ENCODE measurements around the gene SH3RF3.
A peak's percentile ranks its signal among the peaks of the same experiment; 100 is the strongest.

The SH3RF3 gene

GRCh38 chr2:109184368-109184767, 55.4 kb downstream of the SH3RF3 start:
- DNase-seq (ENCODE audit: low read depth), result no peak

GRCh38 chr2:109185338-109185737, 56.3 kb downstream of the SH3RF3 start:
- DNase-seq (ENCODE audit: low read depth), result peak; percentile 66

DNA sequence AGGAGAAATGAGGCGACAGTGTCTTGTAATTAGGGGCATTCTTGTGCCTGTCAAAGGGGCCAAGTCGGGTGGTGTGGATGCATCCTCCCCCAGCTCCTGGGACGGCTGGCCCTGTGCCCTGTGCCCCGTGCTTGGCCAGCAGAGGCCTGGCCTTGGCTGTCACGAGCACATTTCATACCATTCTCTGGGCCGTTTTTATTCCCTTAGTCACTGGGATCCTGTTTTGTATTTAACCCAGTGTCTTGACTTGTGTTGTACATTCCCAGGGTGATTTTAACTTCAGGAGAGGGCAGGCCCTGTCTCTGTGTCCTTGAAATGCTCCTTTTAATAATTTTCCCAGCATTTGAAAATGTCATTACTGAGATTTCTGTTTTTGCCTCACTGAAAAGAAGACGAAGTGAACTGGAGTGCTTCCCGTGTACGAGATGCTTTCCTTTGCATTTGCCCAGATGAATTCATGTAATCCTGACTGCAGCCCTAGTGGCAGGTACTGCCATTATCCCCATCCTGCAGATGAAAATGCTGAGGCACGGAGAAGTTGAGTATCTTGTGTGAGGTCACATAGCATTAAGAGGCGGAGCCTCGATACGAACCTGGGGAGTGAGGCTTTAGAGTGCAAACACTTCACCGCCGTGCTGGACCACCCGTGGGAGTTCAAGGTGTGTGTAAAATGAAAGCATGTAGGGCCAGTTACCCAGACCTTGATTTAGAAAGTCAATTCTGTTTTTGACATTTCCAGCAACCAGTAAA, 57.0 kb downstream of the SH3RF3 start:
- peak; percentile 49 for DNase-seq (ENCODE audit: low read depth)

DNA sequence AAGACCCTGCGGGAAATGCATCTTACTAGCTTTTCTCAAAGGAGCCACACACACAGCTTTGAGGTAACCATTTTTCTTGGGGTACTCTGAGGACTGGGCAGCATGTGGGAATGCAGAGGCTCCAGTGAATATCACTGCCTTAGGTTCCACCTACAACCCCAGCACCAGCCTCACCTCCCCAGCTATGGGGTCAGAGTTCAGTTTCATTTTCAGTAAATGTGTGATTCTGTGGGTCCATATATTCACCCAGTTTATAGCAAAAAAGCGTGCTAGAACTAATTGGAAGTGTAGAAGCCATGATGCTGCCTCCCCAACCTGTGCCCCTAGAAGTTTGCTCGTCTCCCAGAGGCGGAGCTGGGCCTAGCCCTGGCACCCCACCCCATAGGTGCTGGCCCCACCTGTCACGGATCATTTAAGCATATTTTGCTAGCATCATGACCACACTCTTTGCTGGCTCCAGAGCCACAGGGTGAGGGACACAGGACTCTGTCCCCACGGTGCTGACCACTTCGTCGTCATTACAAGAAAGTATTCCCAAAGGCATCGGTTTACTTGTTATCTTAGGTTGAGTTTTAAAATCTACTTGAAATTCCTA, 57.7 kb downstream of the SH3RF3 start:
- DNase-seq (ENCODE audit: low read depth), result no peak

GRCh38 chr2:109187711-109188495, 58.9 kb downstream of the SH3RF3 start:
- DNase-seq (ENCODE audit: low read depth), result no peak

DNA sequence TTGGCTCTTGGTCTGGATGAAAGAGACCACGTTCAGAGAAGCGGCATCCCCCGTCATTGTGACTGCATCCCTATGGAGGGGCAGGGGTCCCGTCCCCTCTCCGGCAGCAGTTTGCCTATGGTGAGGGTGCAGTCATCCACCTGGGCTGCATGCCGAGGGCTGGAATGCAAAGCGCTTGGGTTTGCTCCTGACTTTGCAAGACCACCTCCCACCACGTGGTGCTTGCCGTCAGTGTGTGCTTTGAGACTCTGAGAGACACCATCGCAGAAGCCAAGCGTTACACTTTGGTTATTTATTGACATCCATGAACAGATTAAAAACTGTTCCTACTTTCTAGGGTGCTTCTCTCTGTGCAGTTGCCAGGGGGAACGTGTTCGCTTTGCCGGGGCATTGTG, 59.5 kb downstream of the SH3RF3 start:
- no peak for DNase-seq (ENCODE audit: low read depth)

DNA sequence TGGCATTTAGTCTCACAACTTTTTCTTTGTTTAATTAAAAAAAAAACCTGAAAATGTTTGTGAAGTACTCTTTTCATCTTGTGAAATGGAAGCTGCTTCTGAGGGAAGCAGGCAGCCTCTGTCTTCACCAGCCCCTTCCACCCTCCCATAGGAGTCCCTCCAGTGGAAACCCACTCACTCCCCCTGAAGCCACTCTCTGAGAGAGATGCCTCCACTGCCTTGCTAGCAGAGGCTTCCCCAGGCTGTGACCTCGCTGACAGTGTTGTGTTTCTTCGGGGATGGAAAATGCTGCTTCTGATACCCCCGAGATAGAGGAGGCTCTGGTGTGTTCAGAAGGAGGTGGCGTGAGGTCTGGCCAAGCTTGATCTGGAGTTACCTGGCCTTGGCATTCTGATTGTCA, 59.9 kb downstream of the SH3RF3 start:
- no peak for DNase-seq (ENCODE audit: low read depth)

DNA sequence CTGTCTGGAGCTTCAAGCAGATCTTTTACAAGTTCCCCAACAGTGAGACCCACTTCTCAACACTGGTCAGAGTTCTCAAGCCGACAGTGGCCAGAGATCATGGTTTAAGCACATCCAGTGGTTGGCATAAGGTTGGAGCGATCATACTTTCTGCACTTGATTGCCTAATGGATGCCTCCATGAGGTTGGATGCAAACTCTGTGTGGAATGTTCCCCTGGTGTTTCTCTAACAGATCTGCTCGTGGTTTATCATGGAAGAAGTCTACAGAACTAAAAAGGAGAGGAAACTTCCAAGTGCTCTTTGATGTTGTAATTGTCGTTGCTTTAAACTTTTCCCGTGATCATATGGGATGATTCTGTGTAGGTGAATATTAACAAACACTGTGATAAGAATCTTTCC, 60.7 kb downstream of the SH3RF3 start:
- no peak for DNase-seq (ENCODE audit: low read depth)

DNA sequence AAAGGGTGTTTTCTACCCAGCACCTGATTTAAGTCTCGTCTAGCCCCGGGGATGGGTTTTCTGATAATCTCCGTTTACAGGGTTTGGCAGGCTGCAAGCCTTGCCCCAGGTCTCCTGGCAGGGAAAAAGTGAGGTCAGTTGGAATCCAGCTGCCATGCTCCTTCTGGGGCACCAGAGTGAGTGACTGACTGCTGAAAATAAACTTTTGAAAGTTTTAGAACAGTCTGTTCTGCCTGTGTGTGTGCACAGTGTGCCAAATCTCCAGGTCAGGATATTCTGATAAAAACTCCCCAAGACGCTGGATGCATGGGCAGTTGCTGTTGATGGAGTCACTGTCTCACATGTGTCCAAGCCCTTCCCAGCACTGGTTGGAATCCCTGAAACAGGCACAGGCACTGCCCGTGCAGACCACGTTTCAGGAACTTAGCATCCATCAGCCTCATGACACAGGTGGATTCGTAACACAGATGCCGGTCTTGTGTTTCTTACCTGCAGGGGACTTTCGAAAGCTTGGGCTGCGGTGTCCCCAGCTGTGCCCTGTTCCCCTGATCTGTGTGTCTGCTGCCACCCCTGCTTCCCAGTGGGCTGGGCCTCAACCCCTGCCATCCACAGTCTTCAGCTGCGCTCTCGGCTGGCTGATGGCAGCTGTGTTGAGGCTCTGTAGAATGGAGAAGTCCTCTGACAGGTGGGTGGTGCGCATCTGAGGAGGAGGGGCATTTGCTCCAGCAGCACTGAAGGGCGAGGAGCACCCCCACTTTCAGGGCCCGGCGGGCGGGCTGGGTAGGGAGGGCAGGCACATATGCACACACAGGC, 65.0 kb downstream of the SH3RF3 start:
- DNase-seq (ENCODE audit: low read depth), result no peak

DNA sequence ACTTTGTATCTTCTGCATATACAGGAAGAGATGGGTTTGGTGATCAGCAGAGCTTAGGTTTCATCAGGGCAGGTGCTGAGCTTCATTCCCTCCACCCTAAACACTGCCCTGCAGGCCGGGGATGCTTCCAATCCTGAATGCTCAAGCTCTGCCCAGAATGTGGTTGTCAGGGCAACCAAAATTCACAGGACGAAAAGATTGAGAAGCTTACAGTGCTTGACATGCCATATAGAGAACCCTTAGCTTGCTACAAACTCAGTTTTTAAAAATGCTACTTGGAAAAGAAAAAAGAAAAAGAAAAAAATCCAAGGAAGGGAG, 65.6 kb downstream of the SH3RF3 start:
- DNase-seq (ENCODE audit: low read depth), result no peak

DNA sequence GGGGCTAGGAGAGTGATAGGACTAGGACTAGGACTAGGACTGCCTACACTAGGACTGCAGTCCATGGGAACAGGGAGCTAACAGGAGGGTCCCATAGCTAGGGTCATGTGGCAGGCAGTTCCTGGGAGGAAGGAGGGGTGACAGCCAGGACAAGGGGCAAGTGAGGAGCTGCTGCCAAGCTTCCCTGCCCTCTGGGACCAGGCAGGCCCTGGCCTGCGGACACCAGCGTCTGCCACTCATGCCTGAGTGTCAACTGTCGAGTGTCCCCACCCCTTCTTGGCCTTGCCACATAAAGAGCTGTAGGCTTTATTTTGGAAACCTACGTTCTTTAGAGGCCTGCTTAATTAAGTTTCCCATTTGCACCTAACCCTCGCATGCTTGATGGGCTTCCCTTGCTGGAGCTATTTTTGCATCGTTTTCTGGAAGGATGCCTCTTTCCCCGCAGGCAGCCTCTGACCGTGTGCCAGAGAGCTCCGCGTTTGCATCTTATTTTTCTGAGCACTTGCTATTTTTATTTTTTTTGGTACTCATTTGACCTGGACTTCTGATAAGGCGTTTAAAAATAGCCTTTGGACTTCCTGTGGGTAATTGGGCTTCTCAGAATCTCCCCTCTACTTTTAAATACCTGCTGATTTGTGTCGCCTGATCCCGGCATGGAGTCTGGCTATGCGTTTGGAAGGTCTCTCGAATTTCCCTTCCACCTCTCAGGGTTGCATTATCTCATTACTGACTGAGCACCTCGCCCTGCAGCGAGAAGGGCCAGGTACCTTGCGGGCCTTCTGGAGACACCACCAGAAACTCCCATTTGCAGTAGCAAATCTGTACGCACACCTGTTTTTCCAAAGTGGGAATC, 66.4 kb downstream of the SH3RF3 start:
- no peak for DNase-seq (ENCODE audit: low read depth)

DNA sequence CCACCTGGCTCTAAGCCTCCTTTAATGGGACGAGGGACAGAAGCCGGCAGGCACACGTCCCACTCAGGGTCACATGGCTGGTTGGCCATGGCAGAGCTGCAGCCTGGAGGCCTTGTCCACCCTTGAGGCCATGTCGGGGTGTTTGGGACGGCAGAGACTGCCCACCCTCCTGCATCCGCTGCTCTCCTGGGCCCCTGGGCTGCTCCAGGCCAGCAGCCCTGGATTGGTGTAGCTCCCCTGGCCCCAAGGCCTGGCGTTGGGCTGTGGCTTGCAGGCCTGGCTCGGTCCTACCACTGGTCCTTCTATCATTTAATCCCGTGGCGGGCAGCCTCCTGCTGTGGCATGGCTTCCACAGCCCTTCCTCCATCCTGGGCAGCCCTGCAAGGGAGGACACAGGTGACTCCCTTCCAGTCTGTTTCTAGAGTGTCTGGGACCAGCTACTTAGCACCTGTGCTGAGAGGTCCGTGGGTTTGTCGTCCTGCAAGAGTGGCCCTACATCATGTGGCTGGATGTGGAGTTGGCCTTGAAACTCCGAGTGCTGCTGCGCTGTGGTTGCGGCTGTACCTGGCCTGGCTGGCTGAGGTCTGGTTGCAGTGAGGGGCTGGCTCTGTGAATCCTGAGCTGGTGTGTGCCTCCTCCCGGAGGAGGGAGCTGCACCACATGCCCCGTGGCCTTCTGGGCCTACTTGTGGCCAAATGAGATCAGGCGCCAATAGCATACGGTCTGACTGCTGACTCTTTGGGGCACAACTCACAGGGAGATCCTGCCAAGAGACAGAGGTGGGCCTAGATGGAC, 67.3 kb downstream of the SH3RF3 start:
- DNase-seq (ENCODE audit: low read depth), result no peak

GRCh38 chr2:109197491-109198418, 68.8 kb downstream of the SH3RF3 start:
- no peak for DNase-seq (ENCODE audit: low read depth)

DNA sequence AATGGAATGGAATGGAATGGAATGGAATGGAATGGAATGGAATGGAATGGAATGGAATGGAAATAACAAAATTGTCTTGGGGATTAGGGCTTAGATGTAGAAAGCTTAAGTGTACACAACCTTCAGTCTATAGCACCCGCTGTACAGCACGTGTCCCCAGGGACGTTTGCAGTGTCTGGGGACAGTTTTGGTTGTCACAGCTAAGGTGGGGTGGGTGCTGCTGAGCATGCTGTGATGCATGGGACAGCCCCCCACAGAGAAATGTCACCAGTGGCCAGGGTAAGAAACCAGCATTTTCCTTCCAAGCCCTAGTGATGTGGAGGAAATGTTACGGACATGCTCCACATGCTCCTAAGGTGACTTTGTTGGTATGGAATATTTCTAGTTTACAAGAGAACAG, 70.8 kb downstream of the SH3RF3 start:
- DNase-seq (ENCODE audit: low read depth), result no peak

DNA sequence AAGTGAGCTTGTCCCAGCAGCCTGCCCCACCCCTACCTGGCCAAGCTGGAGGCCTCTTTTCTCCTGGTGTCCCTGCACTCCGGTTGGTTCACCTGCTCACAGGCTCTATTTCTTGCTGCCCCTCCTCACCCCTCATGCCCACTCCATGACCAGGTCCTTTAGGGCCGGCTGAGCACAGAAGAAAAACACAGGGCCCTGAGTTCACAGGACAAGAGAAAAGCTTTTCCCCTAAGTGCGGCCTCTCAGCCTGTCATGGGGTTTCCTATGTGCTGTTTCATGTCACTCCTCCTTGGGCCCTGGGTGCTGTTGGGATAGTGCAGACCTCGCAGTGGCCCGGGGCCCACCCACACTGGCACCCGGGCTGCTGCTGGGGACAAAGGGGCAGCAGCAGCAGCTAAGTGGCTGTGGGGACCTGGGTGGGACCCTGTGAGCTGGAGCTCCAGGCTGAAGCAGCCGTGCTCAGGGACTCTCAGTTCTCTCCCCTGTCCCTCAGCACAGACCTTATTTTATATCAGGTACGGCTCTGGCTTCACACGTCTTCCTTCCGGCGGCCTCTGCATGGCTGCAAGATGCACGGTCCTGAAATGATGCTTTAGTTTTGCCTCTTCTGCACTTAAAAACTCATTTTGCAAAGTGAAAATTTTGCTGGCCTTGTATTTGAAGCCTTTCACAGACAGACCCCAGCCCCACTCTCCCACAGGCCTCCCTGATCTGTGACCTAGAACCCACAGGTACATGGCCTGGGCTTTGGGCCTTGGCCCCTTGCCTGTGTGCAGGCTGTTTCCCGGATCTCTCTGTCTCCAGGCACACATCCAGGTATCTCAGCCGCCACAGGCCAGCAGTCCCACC, 71.8 kb downstream of the SH3RF3 start:
- DNase-seq (ENCODE audit: low read depth), result no peak

- DNase-seq (ENCODE audit: low read depth), result no peak
These were observed 72.7 kb downstream of the SH3RF3 start for GRCh38 chr2:109201465-109202327.

GRCh38 chr2:109202486-109202885, 73.5 kb downstream of the SH3RF3 start:
- no peak for DNase-seq (ENCODE audit: low read depth)

Data from ELR (cell line).